ENCODE measurements around the gene MAPK8. TPM values are rescaled to one million over a fixed set of nuclear protein-coding genes. Genes with fewer than 3 reads are reported as not detected.

The MAPK8 gene
- total and polyA plus RNA-seq, 7 experiments from 2014 or later, result 22.2 to 63.9 (median 41.9) TPM

- Histone ChIP-seq H3K4me3 (ENCODE audit: low read length) (no peak overlapping the region), H3K27me3 (ENCODE audit: control insufficient read depth in 2 of 2, insufficient read depth in 2 of 2, low read length in 2 of 2) (no peaks in the 10 kb centered on the region), H3K36me3 (ENCODE audit: control insufficient read depth in 2 of 3, insufficient read depth in 3 of 3, low read length in 3 of 3) (no peaks in the 10 kb centered on the region), H3K27ac (ENCODE audit: low read depth, low read length) (no peak overlapping the region), H3K9me3 (ENCODE audit: control insufficient read depth in 2 of 3, low read length in 3 of 3) (no peaks in the 10 kb centered on the region), H3K4me1 (ENCODE audit: control insufficient read depth in 2 of 2, insufficient read depth in 2 of 2, low read length in 2 of 2) (no peaks in the 10 kb centered on the region)
- CTCF ChIA-PET, result no interaction called here
- Mint-ChIP-seq H3K27ac (no peak overlapping the region), H3K4me1 (no peaks in the 10 kb centered on the region), H3K27me3 (no peaks in the 10 kb centered on the region), H3K4me3 (no peak overlapping the region), H3K36me3 (no peaks in the 10 kb centered on the region), H3K9me3 (peaks cover 0 to 1% (median 0%) of the 10 kb centered on the region in 11 donors)
- intact Hi-C loops (cut with micrococcal nuclease), result no loop called here
- ATAC-seq (no peak), DNase-seq (peak in 1 of 9 donors; percentile 9)
- POLR2A ChIA-PET, result no interaction called here
Observed at GRCh38 chr10:48462482-48463020, 156.1 kb downstream of the MAPK8 start.

- no peaks in the 10 kb centered on the region for H3K36me3 ChIP-seq (ENCODE audit: control insufficient read depth in 2 of 3, insufficient read depth in 3 of 3, low read length in 3 of 3)
- Mint-ChIP-seq H3K9me3 (peaks cover 0 to 1% (median 0%) of the 10 kb centered on the region in 11 donors), H3K36me3 (no peaks in the 10 kb centered on the region), H3K4me3 (no peak overlapping the region), H3K27ac (no peak overlapping the region), H3K27me3 (no peaks in the 10 kb centered on the region), H3K4me1 (peaks cover 0 to 2% (median 0%) of the 10 kb centered on the region in 7 donors)
- no peaks in the 10 kb centered on the region for H3K27me3 ChIP-seq (ENCODE audit: control insufficient read depth in 2 of 2, insufficient read depth in 2 of 2, low read length in 2 of 2)
- H3K4me1 ChIP-seq (ENCODE audit: control insufficient read depth in 2 of 2, insufficient read depth in 2 of 2, low read length in 2 of 2), result no peaks in the 10 kb centered on the region
- intact Hi-C loops (cut with micrococcal nuclease), result no loop called here
- H3K4me3 ChIP-seq (ENCODE audit: low read length), result no peak overlapping the region
- H3K9me3 ChIP-seq (ENCODE audit: control insufficient read depth in 2 of 3, low read length in 3 of 3), result no peaks in the 10 kb centered on the region
- no peak overlapping the region for H3K27ac ChIP-seq (ENCODE audit: low read depth, low read length)
- ChIA-PET CTCF (interaction anchor here (0.6 kb wide), 1 partner anchor 15 kb away, joined by 3 read pairs; no protein-coding TSS in a partner anchor), POLR2A (no interaction called here)
- DNase-seq (peak in 1 of 9 donors; percentile 10), ATAC-seq (no peak)
Observed at GRCh38 chr10:48463318-48464003, 157.0 kb downstream of the MAPK8 start.

GRCh38 chr10:48464121-48464870 lies 157.8 kb downstream of the MAPK8 start:
- H3K4me1 ChIP-seq (ENCODE audit: control insufficient read depth in 2 of 2, insufficient read depth in 2 of 2, low read length in 2 of 2), result no peaks in the 10 kb centered on the region
- Mint-ChIP-seq H3K36me3 (no peaks in the 10 kb centered on the region), H3K9me3 (peaks cover 0 to 1% (median 0%) of the 10 kb centered on the region in 11 donors), H3K4me3 (no peak overlapping the region), H3K27me3 (no peaks in the 10 kb centered on the region), H3K27ac (no peak overlapping the region), H3K4me1 (peaks cover 0 to 2% (median 0%) of the 10 kb centered on the region in 7 donors)
- ChIA-PET CTCF (no interaction called here), POLR2A (no interaction called here)
- H3K4me3 ChIP-seq (ENCODE audit: low read length), result no peak overlapping the region
- no peaks in the 10 kb centered on the region for H3K9me3 ChIP-seq (ENCODE audit: control insufficient read depth in 2 of 3, low read length in 3 of 3)
- intact Hi-C loops (cut with micrococcal nuclease), result no loop called here
- no peaks in the 10 kb centered on the region for H3K27me3 ChIP-seq (ENCODE audit: control insufficient read depth in 2 of 2, insufficient read depth in 2 of 2, low read length in 2 of 2)
- no peaks in the 10 kb centered on the region for H3K36me3 ChIP-seq (ENCODE audit: control insufficient read depth in 2 of 3, insufficient read depth in 3 of 3, low read length in 3 of 3)
- ATAC-seq, result no peak
- peak in 1 of 9 donors; percentile 10 for DNase-seq
- no peak overlapping the region for H3K27ac ChIP-seq (ENCODE audit: low read depth, low read length)

GRCh38 chr10:48464871-48465736 lies 158.6 kb downstream of the MAPK8 start:
- ChIA-PET POLR2A (no interaction called here), CTCF (no interaction called here)
- H3K27ac ChIP-seq (ENCODE audit: low read depth, low read length), result no peak overlapping the region
- Mint-ChIP-seq H3K4me1 (peaks cover 0 to 2% (median 0%) of the 10 kb centered on the region in 7 donors), H3K4me3 (no peak overlapping the region), H3K36me3 (no peaks in the 10 kb centered on the region), H3K27me3 (no peaks in the 10 kb centered on the region), H3K9me3 (peaks cover 0 to 1% (median 0%) of the 10 kb centered on the region in 11 donors), H3K27ac (no peak overlapping the region)
- H3K27me3 ChIP-seq (ENCODE audit: control insufficient read depth in 2 of 2, insufficient read depth in 2 of 2, low read length in 2 of 2), result no peaks in the 10 kb centered on the region
- H3K4me3 ChIP-seq (ENCODE audit: low read length), result no peak overlapping the region
- intact Hi-C loops (cut with micrococcal nuclease), result no loop called here
- ATAC-seq, result no peak
- H3K4me1 ChIP-seq (ENCODE audit: control insufficient read depth in 2 of 2, insufficient read depth in 2 of 2, low read length in 2 of 2), result no peaks in the 10 kb centered on the region
- no peaks in the 10 kb centered on the region for H3K9me3 ChIP-seq (ENCODE audit: control insufficient read depth in 2 of 3, low read length in 3 of 3)
- DNase-seq, result peak in 1 of 9 donors; percentile 9
- H3K36me3 ChIP-seq (ENCODE audit: control insufficient read depth in 2 of 3, insufficient read depth in 3 of 3, low read length in 3 of 3), result no peaks in the 10 kb centered on the region

GRCh38 chr10:48465860-48466521 lies 159.5 kb downstream of the MAPK8 start:
- Histone ChIP-seq H3K36me3 (ENCODE audit: control insufficient read depth in 2 of 3, insufficient read depth in 3 of 3, low read length in 3 of 3) (no peaks in the 10 kb centered on the region), H3K9me3 (ENCODE audit: control insufficient read depth in 2 of 3, low read length in 3 of 3) (no peaks in the 10 kb centered on the region), H3K4me3 (ENCODE audit: low read length) (no peak overlapping the region), H3K27me3 (ENCODE audit: control insufficient read depth in 2 of 2, insufficient read depth in 2 of 2, low read length in 2 of 2) (no peaks in the 10 kb centered on the region), H3K4me1 (ENCODE audit: control insufficient read depth in 2 of 2, insufficient read depth in 2 of 2, low read length in 2 of 2) (no peaks in the 10 kb centered on the region), H3K27ac (ENCODE audit: low read depth, low read length) (no peak overlapping the region)
- ChIA-PET CTCF (no interaction called here), POLR2A (no interaction called here)
- DNase-seq (peak in 1 of 9 donors; percentile 15), ATAC-seq (no peak)
- Mint-ChIP-seq H3K9me3 (peaks cover 0 to 1% (median 0%) of the 10 kb centered on the region in 11 donors), H3K4me1 (peaks cover 0 to 2% (median 0%) of the 10 kb centered on the region in 7 donors), H3K4me3 (no peak overlapping the region), H3K27ac (no peak overlapping the region), H3K27me3 (no peaks in the 10 kb centered on the region), H3K36me3 (no peaks in the 10 kb centered on the region)
- intact Hi-C loops (cut with micrococcal nuclease), result no loop called here

- no peaks in the 10 kb centered on the region for H3K9me3 ChIP-seq (ENCODE audit: control insufficient read depth in 2 of 3, low read length in 3 of 3)
- peak in 1 of 9 donors; percentile 8 for DNase-seq
- POLR2A ChIA-PET, result no interaction called here
- H3K27me3 ChIP-seq (ENCODE audit: control insufficient read depth in 2 of 2, insufficient read depth in 2 of 2, low read length in 2 of 2), result no peaks in the 10 kb centered on the region
- H3K36me3 ChIP-seq (ENCODE audit: control insufficient read depth in 2 of 3, insufficient read depth in 3 of 3, low read length in 3 of 3), result no peaks in the 10 kb centered on the region
- H3K27ac Mint-ChIP-seq, result no peak overlapping the region
- H3K27ac ChIP-seq (ENCODE audit: low read depth, low read length), result no peak overlapping the region
- intact Hi-C loops (cut with micrococcal nuclease), result no loop called here
- H3K36me3 Mint-ChIP-seq, result no peaks in the 10 kb centered on the region
- ATAC-seq, result no peak
- no peak overlapping the region for H3K4me3 ChIP-seq (ENCODE audit: low read length)
- H3K27me3 Mint-ChIP-seq, result no peaks in the 10 kb centered on the region
- H3K9me3 Mint-ChIP-seq, result peaks cover 0 to 1% (median 0%) of the 10 kb centered on the region in 11 donors
- no peaks in the 10 kb centered on the region for H3K4me1 ChIP-seq (ENCODE audit: control insufficient read depth in 2 of 2, insufficient read depth in 2 of 2, low read length in 2 of 2)
- CTCF ChIA-PET, result no interaction called here
- no peak overlapping the region for H3K4me3 Mint-ChIP-seq
- H3K4me1 Mint-ChIP-seq, result peaks cover 0 to 2% (median 0%) of the 10 kb centered on the region in 7 donors
Observed at GRCh38 chr10:48466611-48467240, 160.2 kb downstream of the MAPK8 start.

All from naive thymus-derived CD4-positive, alpha-beta T cell (primary cell).